SK-MEL-5 (cell line): ENCODE data around the gene PIGQ. TPM values are rescaled to one million over a fixed set of nuclear protein-coding genes. Genes with fewer than 3 reads are reported as not detected.
A peak's percentile ranks its signal among the peaks of the same experiment; 100 is the strongest.

ENCODE experiments used
- DNase-seq: peaks from one replicate; pipeline ENCODE4 v3.0.0-alpha.2; 2016; ENCODE audit warnings: low read depth, low spot score
- in situ Hi-C: cut with HindIII; loops from 2 replicates; pipeline ENCODE4 v1.10.0; 2016; ENCODE audit warnings: low sequenced_read_pairs, high pct_unique_total_duplicates, low pct_unique_long_range_greater_than_20kb
- total RNA-seq: library from RNA; depleted of rRNA; stranded (reverse); fragments of >200 nt; shearing (Covaris generic); gene quantifications from 2 replicates; pipeline ENCODE4 v1.2.3, GENCODE V29; 2014

PIGQ gene
- total RNA-seq, 1 experiment from 2014 or later = 24.5 TPM

- DNase-seq = no peak
- in situ Hi-C loops = no loop called here
Measured at GRCh38 chr16:577796-578195, 8.0 kb downstream of the PIGQ start.

- no peak for DNase-seq
- in situ Hi-C loops = no loop called here
Measured at GRCh38 chr16:578232-578869, 8.6 kb downstream of the PIGQ start.

GRCh38 chr16:578870-579405 is 9.2 kb downstream of the PIGQ start:
- DNase-seq = peak; percentile 70
- in situ Hi-C loops = no loop called here

- in situ Hi-C loops = no loop called here
- DNase-seq = no peak
Measured at GRCh38 chr16:580141-580945, 10.6 kb downstream of the PIGQ start.

- in situ Hi-C loops = no loop called here
- DNase-seq = no peak
Measured at GRCh38 chr16:580946-581498, 11.3 kb downstream of the PIGQ start.

- in situ Hi-C loops = no loop called here
- no peak for DNase-seq
Measured at GRCh38 chr16:582218-582613, 12.4 kb downstream of the PIGQ start.

GRCh38 chr16:582614-583331 is 13.0 kb downstream of the PIGQ start:
- in situ Hi-C loops = no loop called here
- DNase-seq = no peak

- in situ Hi-C loops = no loop called here
- no peak for DNase-seq
Measured at GRCh38 chr16:583470-583814, 13.7 kb downstream of the PIGQ start.

GRCh38 chr16:583815-584591 is 14.2 kb downstream of the PIGQ start:
- DNase-seq = no peak
- in situ Hi-C loops = no loop called here

GRCh38 chr16:585351-585750 is 15.6 kb downstream of the PIGQ start:
- in situ Hi-C loops = no loop called here
- DNase-seq = no peak

- in situ Hi-C loops = no loop called here
- no peak for DNase-seq
Measured at GRCh38 chr16:586047-586644, 16.4 kb downstream of the PIGQ start.

- in situ Hi-C loops = no loop called here
- DNase-seq = no peak
Measured at GRCh38 chr16:586645-587590, 17.1 kb downstream of the PIGQ start.

- DNase-seq = peak; percentile 33
- in situ Hi-C loops = no loop called here
Measured at GRCh38 chr16:588639-588888, 18.8 kb downstream of the PIGQ start.

- in situ Hi-C loops = no loop called here
- DNase-seq = peak; percentile 90
Measured at GRCh38 chr16:588889-589657, 19.3 kb downstream of the PIGQ start.

GRCh38 chr16:589658-590187 is 20.0 kb downstream of the PIGQ start, which contains the start of gene RAB40C:
Gene RAB40C, plus strand, starts transcription at chr16:590066. Its CDS starts 226 bp downstream, at chr16:590292.
- peak; percentile 96 for DNase-seq
- in situ Hi-C loops = no loop called here
